ENCODE results near the gene CWF19L2.
"Not testable (repeated sequence)": the region's sequence is repeated elsewhere in the genome, so short reads cannot be mapped to it uniquely, and the experiment has no call there.

CWF19L2 gene

GRCh38 chr11:107467696-107468095 is 10.1 kb upstream of the CWF19L2 start:
- Histone ChIP-seq H3K79me2 (ENCODE audit: control insufficient read depth, low read length) (no peaks in the 10 kb centered on the region), H3K27me3 (ENCODE audit: control insufficient read depth, low read length) (no peaks in the 10 kb centered on the region), H3K9me3 (ENCODE audit: control insufficient read depth, insufficient read depth, low read length) (no peaks in the 10 kb centered on the region), H3K4me1 (ENCODE audit: control insufficient read depth, low read length) (no peaks in the 10 kb centered on the region), H3K9me2 (replicated peaks; ENCODE audit: control insufficient read depth, low read length) (no peaks in the 10 kb centered on the region), H4K20me1 (ENCODE audit: control insufficient read depth, insufficient read depth, low read depth, low read length) (no peaks in the 10 kb centered on the region), H3K4me3 (ENCODE audit: low read length) (no peak overlapping the region), H3K27ac (ENCODE audit: low read depth, low read length) (no peak overlapping the region), H3K36me3 (ENCODE audit: control insufficient read depth, low read length) (no peaks in the 10 kb centered on the region), H3K4me2 (ENCODE audit: low read length) (no peak overlapping the region), H3F3A (ENCODE audit: control insufficient read depth, insufficient read depth) (no peaks in the 10 kb centered on the region)
- TF ChIP-seq EZH2phosphoT487 (IDR thresholded peaks at IDR 0.05; ENCODE audit: borderline replicate concordance, low read length) (no peak), CTCF (IDR thresholded peaks at IDR 0.05; ENCODE audit: low read depth, low read length, poor library complexity, severe bottlenecking) (no peak)

- H4K20me1 ChIP-seq (ENCODE audit: control insufficient read depth, insufficient read depth, low read depth, low read length); H3K9me2 ChIP-seq (replicated peaks; ENCODE audit: control insufficient read depth, low read length); H3F3A ChIP-seq (ENCODE audit: control insufficient read depth, insufficient read depth); H3K4me2 ChIP-seq (ENCODE audit: low read length); H3K4me1 ChIP-seq (ENCODE audit: control insufficient read depth, low read length); H3K9me3 ChIP-seq (ENCODE audit: control insufficient read depth, insufficient read depth, low read length); H3K27ac ChIP-seq (ENCODE audit: low read depth, low read length); H3K79me2 ChIP-seq (ENCODE audit: control insufficient read depth, low read length); H3K4me3 ChIP-seq (ENCODE audit: low read length); H3K36me3 ChIP-seq (ENCODE audit: control insufficient read depth, low read length); H3K27me3 ChIP-seq (ENCODE audit: control insufficient read depth, low read length): not testable (repeated sequence)
Observed at GRCh38 chr11:107466275-107466866, 8.7 kb upstream of the CWF19L2 start.

- no peaks in the 10 kb centered on the region for H4K20me1 ChIP-seq (ENCODE audit: control insufficient read depth, insufficient read depth, low read depth, low read length)
- H3K4me3 ChIP-seq (ENCODE audit: low read length): peak overlapping the region; percentile 85
- peaks cover 20% of the 10 kb centered on the region for H3K36me3 ChIP-seq (ENCODE audit: control insufficient read depth, low read length)
- TF ChIP-seq EZH2phosphoT487 (IDR thresholded peaks at IDR 0.05; ENCODE audit: borderline replicate concordance, low read length) (no peak), CTCF (IDR thresholded peaks at IDR 0.05; ENCODE audit: low read depth, low read length, poor library complexity, severe bottlenecking) (no peak)
- H3K4me1 ChIP-seq (ENCODE audit: control insufficient read depth, low read length): peaks cover 15% of the 10 kb centered on the region
- peaks cover 26% of the 10 kb centered on the region for H3K79me2 ChIP-seq (ENCODE audit: control insufficient read depth, low read length)
- H3K27ac ChIP-seq (ENCODE audit: low read depth, low read length): peak overlapping the region; percentile 45
- peak overlapping the region; percentile 68 for H3K4me2 ChIP-seq (ENCODE audit: low read length)
- no peaks in the 10 kb centered on the region for H3K27me3 ChIP-seq (ENCODE audit: control insufficient read depth, low read length)
- no peaks in the 10 kb centered on the region for H3K9me3 ChIP-seq (ENCODE audit: control insufficient read depth, insufficient read depth, low read length)
- no peaks in the 10 kb centered on the region for H3K9me2 ChIP-seq (replicated peaks; ENCODE audit: control insufficient read depth, low read length)
- no peaks in the 10 kb centered on the region for H3F3A ChIP-seq (ENCODE audit: control insufficient read depth, insufficient read depth)
Observed at GRCh38 chr11:107457205-107457557, 444 bp downstream of the CWF19L2 start.

GRCh38 chr11:107453594-107454286 is 3.9 kb downstream of the CWF19L2 start:
- no peaks in the 10 kb centered on the region for H4K20me1 ChIP-seq (ENCODE audit: control insufficient read depth, insufficient read depth, low read depth, low read length)

More at GRCh38 chr11:107453594-107454286, 3.9 kb downstream of the CWF19L2 start:
- Histone ChIP-seq H3K27ac (ENCODE audit: low read depth, low read length) (no peak overlapping the region), H3K9me3 (ENCODE audit: control insufficient read depth, insufficient read depth, low read length) (no peaks in the 10 kb centered on the region), H3K36me3 (ENCODE audit: control insufficient read depth, low read length) (peaks cover 31% of the 10 kb centered on the region), H3K4me1 (ENCODE audit: control insufficient read depth, low read length) (peaks cover 15% of the 10 kb centered on the region), H3K4me2 (ENCODE audit: low read length) (no peak overlapping the region), H3K27me3 (ENCODE audit: control insufficient read depth, low read length) (no peaks in the 10 kb centered on the region), H3F3A (ENCODE audit: control insufficient read depth, insufficient read depth) (no peaks in the 10 kb centered on the region; the same call in 1 of the 2 replicates), H3K9me2 (replicated peaks; ENCODE audit: control insufficient read depth, low read length) (no peaks in the 10 kb centered on the region), H3K4me3 (ENCODE audit: low read length) (no peak overlapping the region), H3K79me2 (ENCODE audit: control insufficient read depth, low read length) (peaks cover 46% of the 10 kb centered on the region)
- TF ChIP-seq EZH2phosphoT487 (IDR thresholded peaks at IDR 0.05; ENCODE audit: borderline replicate concordance, low read length): no peak
- TF ChIP-seq CTCF (IDR thresholded peaks at IDR 0.05; ENCODE audit: low read depth, low read length, poor library complexity, severe bottlenecking): no peak

Measured in DOHH2 (cell line).